NCI-H2227 (cell line): ENCODE data around the gene TRPC4.
"Not testable (repeated sequence)": the region's sequence is repeated elsewhere in the genome, so short reads cannot be mapped to it uniquely, and the experiment has no call there.

ENCODE experiments used
- DNase-seq: peaks from one replicate; lab custom pipeline; 2025; ENCODE audit not compliant: unreplicated experiment; lab: John Stamatoyannopoulos, UW

The TRPC4 gene

DNA sequence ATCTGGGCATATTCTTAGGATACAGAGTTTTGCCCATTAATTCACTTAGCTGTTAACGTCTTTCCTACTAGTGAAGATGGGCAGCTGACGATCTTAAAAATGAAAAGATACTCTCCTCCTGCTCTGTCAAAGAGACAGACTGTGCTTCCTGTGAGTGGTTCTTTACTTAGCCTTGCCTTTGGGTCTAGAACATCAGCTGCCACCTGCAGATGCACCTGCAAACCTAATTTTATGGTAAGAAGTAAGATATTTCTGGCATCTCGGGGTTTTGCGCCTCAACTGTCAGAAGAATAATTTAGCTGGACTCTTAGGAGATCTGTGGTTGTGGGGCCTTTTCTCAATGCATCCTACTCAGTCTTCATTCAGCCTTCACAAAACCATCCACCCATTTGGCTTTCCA is 36.2 kb downstream of the TRPC4 start:
- DNase-seq, result no peak

DNA sequence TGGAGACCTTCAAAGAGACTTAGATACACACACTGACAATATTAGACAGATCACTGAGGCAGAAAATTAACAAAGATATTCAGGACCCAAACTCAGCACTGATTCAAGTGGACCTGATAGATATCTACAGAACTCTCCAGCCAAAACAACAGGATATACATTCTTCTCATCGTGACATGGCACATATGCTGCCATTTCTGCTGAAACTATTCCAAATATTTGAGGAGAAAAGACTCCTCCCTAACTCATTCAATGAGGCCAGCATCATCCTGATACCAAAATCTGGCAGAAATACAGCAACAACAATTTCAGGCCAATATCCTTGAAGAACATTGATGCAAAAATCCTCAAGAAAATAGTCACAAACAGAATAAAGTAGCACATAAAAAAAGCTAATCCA is 53.3 kb downstream of the TRPC4 start:
- DNase-seq, result no peak

- no peak for DNase-seq
These were observed 58.1 kb downstream of the TRPC4 start for GRCh38 chr13:37811441-37811840.

DNA sequence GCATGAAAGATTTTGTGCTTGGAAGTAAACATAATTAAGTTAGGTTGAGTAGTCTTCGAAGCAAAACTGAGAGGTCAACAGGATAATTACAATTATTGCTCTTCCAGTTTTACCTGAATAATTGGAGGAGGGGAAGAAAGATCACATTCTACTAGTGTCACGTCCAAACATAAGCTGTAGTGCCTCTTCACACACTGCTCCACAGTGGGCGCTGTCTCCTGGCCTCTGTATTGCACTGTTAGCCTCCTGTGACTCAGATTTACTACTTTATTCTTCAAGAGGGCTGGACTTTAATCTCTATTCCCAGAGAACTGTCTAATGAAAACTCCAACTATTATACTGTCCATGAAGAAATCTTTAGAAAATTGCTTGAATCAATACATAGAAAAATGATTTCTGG is 62.9 kb downstream of the TRPC4 start:
- DNase-seq, result no peak

- DNase-seq, result no peak
These were observed 71.9 kb downstream of the TRPC4 start for GRCh38 chr13:37797631-37798030.

GRCh38 chr13:37796795-37797194 is 72.8 kb downstream of the TRPC4 start:
- not testable (repeated sequence) for DNase-seq

- no peak for DNase-seq
These were observed 74.2 kb downstream of the TRPC4 start for GRCh38 chr13:37795326-37795725.

GRCh38 chr13:37791699-37792098 is 77.9 kb downstream of the TRPC4 start:
- no peak for DNase-seq

GRCh38 chr13:37788346-37788745 is 81.2 kb downstream of the TRPC4 start:
- DNase-seq, result no peak

GRCh38 chr13:37777676-37778075 is 91.9 kb downstream of the TRPC4 start:
- no peak for DNase-seq

DNA sequence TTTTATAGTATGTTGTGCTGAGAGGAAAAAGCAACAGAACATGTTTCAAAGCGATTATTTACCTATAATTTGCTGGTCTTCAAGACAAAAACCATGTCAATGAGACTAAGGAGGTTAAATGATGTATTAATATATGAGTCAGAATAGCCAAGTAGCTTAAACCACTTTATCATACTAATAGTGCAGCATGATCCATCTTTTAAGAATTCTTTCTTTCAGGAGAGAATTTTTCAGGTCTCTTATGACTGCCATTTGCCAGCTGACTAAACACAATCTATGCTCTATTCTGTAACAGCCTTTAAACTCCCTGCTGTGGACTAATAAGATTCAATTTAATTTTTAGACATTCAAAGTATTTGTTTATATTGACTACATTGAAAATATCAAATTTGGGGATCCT is 93.7 kb downstream of the TRPC4 start:
- no peak for DNase-seq

DNA sequence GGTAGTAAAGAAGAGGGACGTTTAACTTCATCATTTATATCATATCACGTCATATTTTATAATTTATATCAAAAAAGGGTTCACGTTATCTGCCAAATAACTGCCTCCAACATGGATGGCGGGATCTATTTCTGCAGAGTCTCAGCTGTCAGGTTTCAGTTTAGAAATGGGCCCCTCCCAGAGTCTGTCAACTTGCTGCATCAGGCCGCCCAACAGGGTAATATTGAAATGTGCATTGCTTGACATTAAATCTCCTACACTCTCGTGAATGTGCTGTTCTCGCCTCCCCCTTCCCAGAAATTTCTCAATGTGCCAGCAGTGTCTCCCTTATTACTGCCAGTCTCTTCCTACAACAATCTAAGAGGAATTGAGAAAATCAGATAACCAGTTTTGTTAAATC is 96.9 kb downstream of the TRPC4 start:
- DNase-seq, result no peak

DNA sequence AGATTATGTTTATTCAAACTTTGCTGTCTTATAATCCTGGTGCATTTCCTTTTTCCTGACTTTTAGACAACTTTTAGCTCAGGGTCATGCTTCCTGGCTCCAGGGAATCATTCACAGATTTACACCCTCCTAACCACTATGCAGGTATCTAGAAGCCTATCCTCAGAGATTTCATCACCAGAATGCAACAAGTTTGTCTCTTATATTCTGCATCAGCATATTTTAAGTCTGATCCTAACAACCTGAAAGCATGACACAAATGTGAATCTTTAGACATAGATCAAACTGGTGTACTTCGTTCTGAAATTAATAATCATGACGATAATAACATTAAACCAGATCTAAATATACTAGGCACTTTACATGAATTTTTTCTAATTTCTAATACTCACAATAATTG is 100.0 kb downstream of the TRPC4 start:
- no peak for DNase-seq

GRCh38 chr13:37769078-37769477 is 100.5 kb downstream of the TRPC4 start:
- no peak for DNase-seq

DNA sequence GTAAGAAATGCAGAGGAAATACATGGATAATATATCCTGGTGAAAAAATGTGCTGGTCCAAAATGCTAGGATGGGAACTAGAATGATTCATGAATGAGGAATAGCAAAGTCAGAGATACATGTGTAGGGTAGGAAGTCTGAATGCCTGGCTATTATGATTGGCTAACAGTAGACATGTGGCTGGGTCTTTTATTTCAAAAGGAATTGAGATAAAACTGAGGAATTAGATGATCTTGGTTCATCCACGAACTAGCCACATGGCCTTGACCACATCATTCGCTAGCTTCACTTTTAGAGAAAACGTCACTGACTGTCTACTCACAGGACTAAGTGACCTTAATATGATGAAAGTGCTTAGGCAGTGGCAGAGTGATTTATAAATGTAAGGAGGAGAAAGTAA is 103.1 kb downstream of the TRPC4 start:
- DNase-seq, result no peak

DNA sequence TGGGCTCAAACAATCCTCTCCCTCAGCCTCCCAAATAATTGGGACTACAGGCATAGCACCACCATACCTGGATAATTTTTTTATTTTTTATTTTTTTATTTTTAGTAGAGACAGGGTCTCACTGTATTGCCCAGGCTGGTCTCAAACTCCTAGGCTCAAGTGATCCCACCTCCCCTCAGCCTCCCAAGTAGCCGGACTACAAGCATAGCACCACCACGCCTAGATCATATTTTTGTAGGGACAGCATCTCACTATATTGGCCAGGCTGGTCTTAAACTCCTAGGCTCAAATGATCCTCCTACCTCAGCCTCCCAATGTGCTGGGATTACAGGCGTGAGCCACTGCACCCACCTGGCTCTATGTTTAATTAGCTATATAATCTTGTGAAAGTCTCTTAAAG is 114.2 kb downstream of the TRPC4 start:
- DNase-seq, result no peak

DNA sequence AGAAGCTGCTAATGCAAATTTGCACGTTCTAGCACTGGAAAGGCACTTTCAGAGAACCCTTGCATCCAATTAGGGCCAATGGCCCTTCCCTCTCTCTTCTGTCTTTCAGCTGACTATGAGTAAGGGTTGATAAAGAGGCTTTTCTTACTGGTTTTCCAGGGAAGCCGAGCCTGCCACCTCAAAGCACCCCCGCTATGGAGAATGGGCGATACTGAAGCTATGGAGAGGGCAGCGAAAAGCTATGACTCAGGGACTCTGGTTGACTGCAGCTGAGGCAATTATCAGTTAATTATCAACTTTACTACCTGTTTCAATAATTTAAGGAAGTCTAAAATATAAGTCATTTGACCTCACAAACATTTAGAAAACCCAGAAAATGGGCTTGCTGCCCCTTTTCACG is 115.8 kb downstream of the TRPC4 start:
- no peak for DNase-seq

GRCh38 chr13:37752146-37752545 is 117.4 kb downstream of the TRPC4 start:
- no peak for DNase-seq

GRCh38 chr13:37751025-37751424 is 118.5 kb downstream of the TRPC4 start:
- DNase-seq, result no peak

- DNase-seq, result no peak
These were observed 120.7 kb downstream of the TRPC4 start for GRCh38 chr13:37748913-37749312.

DNA sequence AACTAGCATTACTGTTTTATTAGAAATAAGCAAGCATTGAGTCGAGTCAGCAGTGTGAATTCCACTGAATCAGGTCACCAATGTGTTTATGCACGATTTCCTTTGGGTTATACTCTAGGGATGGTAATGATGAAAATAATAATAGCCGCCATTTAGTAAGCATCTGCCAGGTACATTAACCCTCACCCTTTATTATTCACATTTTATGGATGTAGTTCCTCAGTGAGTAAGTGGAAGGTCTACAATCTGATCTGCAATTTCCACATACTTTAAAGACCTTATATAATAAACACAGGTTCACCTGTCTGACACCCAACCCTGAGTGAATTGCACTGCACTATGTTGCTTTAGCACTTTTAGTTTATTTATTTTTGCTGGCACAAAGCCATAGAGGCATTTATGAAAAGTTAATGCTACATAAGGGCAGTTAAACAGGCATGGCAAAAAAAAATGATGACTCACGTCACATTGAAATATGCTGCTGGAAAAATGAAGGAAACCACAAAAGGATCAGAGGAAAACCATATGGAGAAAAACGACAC is 122.4 kb downstream of the TRPC4 start:
- peak; percentile 1 for DNase-seq

DNA sequence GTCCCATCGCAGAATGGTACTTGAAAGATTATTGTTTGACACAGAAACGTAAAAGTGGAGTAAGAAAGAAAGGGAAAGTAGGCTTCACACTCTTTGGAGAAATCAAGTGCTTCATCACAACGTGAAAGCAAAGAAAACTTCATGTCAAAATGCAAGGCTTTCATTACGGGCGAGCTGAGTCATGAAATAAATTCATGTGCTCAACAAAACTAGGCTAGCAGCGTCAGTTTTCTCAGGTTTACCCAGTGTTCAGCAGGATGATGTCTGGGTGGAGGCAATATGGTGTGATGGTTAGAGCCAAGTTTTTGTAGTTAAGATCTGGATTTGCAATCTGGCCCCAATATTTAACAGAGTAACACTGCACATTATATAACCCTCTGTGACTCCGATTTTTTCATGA is 128.0 kb downstream of the TRPC4 start:
- DNase-seq, result no peak

DNA sequence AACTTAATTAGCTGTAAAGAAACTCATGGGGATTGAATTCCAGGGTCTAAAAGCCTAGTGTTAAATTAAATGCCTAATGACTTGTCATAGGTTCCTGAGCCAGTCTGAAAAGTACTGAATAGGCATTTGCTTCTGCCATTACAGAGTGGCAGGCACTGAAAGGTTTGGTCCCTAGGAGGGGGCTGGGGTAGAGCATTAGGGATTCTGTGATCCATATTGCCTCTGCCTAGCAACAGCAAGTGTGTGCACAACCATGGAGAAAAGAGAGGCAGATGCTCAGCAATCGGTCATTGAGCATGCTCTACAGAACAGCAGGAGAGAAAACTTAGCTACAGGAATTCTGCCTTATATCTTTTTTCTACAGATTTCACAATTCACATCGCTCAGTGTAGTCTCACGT is 133.5 kb downstream of the TRPC4 start:
- DNase-seq, result no peak

DNA sequence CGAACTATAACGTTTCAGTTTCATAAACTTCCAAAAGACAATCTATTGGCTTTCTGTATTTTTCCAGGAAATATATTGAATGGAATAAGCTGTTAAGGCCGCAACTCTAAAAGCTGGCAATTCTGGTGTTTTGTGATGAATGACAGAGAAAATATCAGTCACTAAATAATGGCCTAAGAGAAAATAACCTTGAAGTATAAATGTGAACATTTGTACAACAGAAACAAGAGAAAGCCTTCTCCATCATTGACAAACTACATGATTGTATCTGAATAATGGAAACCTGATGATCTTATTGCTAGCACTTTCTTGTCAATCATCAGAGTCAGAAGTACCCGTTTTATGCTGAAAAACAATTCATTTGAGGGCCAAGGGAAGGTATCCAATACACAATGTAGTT is 134.3 kb downstream of the TRPC4 start:
- no peak for DNase-seq
